Keratinocyte (primary cell): ENCODE data around the gene GPC3. TPM values are rescaled to one million over a fixed set of nuclear protein-coding genes. Genes with fewer than 3 reads are reported as not detected.
A peak's percentile ranks its signal among the peaks of the same experiment; 100 is the strongest.

ENCODE experiments used
- DNase-seq: peaks from one replicate; pipeline ENCODE4 v3.0.0-alpha.2; 2011; ENCODE audit warnings: low read depth, missing footprints, low spot score
- FAIRE-seq: peaks from 2 replicates; lab custom pipeline; 2011; peaks lifted over from hg19 to GRCh38; lab: Jason Lieb, UNC
- H2AFZ ChIP-seq: 2 replicates; pipeline ENCODE4 v1.6.0; 2012; ENCODE audit warnings: low read length, control low read depth, inconsistent platforms; ENCODE audit not compliant: control insufficient read depth
- H3K27ac ChIP-seq: 2 replicates; pipeline ENCODE4 v1.5.1; 2011; ENCODE audit warnings: low read length; ENCODE audit not compliant: control insufficient read depth, insufficient read depth
- H3K27me3 ChIP-seq: 3 replicates; pipeline ENCODE4 v1.6.0; 2011; ENCODE audit warnings: low read length; ENCODE audit not compliant: control insufficient read depth, insufficient read depth; ENCODE audit errors: extremely low read depth
- H3K36me3 ChIP-seq, 2 experiments: 2 replicates in 1 of 2; 3 replicates in 1 of 2; pipeline ENCODE4 v1.5.1; 2011; ENCODE audit warnings: low read length in 2 of 2, mild to moderate bottlenecking in 1 of 2; ENCODE audit not compliant: control insufficient read depth in 2 of 2, insufficient read depth in 2 of 2; ENCODE audit errors: extremely low read depth in 1 of 2
- H3K4me1 ChIP-seq: 3 replicates; pipeline ENCODE4 v1.5.1; 2011; ENCODE audit warnings: low read length; ENCODE audit not compliant: control insufficient read depth, insufficient read depth; ENCODE audit errors: extremely low read depth
- H3K4me2 ChIP-seq: 3 replicates; pipeline ENCODE4 v1.6.0; 2011; ENCODE audit warnings: low read depth, low read length; ENCODE audit not compliant: control insufficient read depth, insufficient read depth; ENCODE audit errors: extremely low read depth
- H3K4me3 ChIP-seq, 3 experiments: fragments of 200-600 bp in 1 of 3; sonication (generic) in 1 of 3; 2 replicates in 2 of 3; 3 replicates in 1 of 3; pipeline ENCODE4 v1.5.1; 2011 to 2016; ENCODE audit warnings: low read length in 3 of 3, mild to moderate bottlenecking in 3 of 3, control low read depth in 2 of 3, inconsistent platforms in 1 of 3, low read depth in 1 of 3, mixed read lengths in 1 of 3, mixed run types in 1 of 3, moderate library complexity in 1 of 3; ENCODE audit not compliant: control insufficient read depth in 2 of 3, insufficient read depth in 2 of 3; ENCODE audit errors: extremely low read depth in 1 of 3
- H3K79me2 ChIP-seq: 2 replicates; pipeline ENCODE4 v1.6.0; 2012; ENCODE audit warnings: low read length; ENCODE audit not compliant: control insufficient read depth, insufficient read depth
- H3K9ac ChIP-seq: 3 replicates; pipeline ENCODE4 v1.6.0; 2011; ENCODE audit warnings: low read length; ENCODE audit not compliant: control insufficient read depth, insufficient read depth; ENCODE audit errors: extremely low read depth
- H3K9me1 ChIP-seq: 3 replicates; pipeline ENCODE4 v1.6.0; 2011; ENCODE audit warnings: low read length; ENCODE audit not compliant: control insufficient read depth, insufficient read depth; ENCODE audit errors: extremely low read depth
- H3K9me3 ChIP-seq: 2 replicates; pipeline ENCODE4 v1.5.1; 2012; ENCODE audit warnings: low read depth, low read length; ENCODE audit not compliant: control insufficient read depth
- H4K20me1 ChIP-seq: 3 replicates; pipeline ENCODE4 v1.6.0; 2011; ENCODE audit warnings: low read length; ENCODE audit not compliant: control insufficient read depth, insufficient read depth; ENCODE audit errors: extremely low read depth
- CTCF ChIP-seq, 3 experiments: IDR thresholded peaks in 1 of 3; conservative IDR thresholded peaks in 1 of 3; optimal IDR thresholded peaks in 1 of 3; 2 replicates in 2 of 3; 3 replicates in 1 of 3; pipeline versions ENCODE3 to v1.5.1; 2011; ENCODE audit warnings: low read length in 3 of 3, mild to moderate bottlenecking in 3 of 3, moderate library complexity in 2 of 3, control low read depth in 1 of 3, inconsistent platforms in 1 of 3; ENCODE audit not compliant: insufficient read depth in 2 of 3; ENCODE audit errors: extremely low read depth in 1 of 3
- EZH2 ChIP-seq: IDR thresholded peaks from one replicate; pipeline ENCODE4 v1.6.1; 2012; ENCODE audit warnings: inconsistent platforms, mild to moderate bottlenecking, low read length, moderate library complexity
- dilution Hi-C: fragments of 300-500 bp; cut with MboI; formaldehyde crosslinking; loops from one replicate; pipeline ENCODE4 v1.7.0; 2020; ENCODE audit warnings: low sequenced_read_pairs; ENCODE audit not compliant: extremely low pct_ligation_motif_present
- polyA plus RNA-seq, 5 experiments: library from polyadenylated mRNA; depleted of rRNA in 3 of 5; stranded (reverse) in 3 of 5; stranded (forward) in 1 of 5; unstranded in 1 of 5; fragments of >200 nt; gene quantifications; 1 replicate in 1 of 5; 2 replicates in 3 of 5; 3 replicates in 1 of 5; pipeline versions ENCODE4 v1.2.1 to v1.2.3, GENCODE V29; 2011 to 2012; ENCODE audit warnings: missing spikeins in 2 of 5, low read depth in 1 of 5, low replicate concordance in 1 of 5

Gene GPC3
- polyA plus RNA-seq, 1 donor (not counting 4 experiments of a cell fraction or from before 2014, with no cell fraction given), result 0.03 TPM

- Histone ChIP-seq H3K79me2 (no peaks in the 10 kb centered on the region), H3K4me3 (no peak overlapping the region), H3K9me1 (no peaks in the 10 kb centered on the region), H3K27me3 (no peaks in the 10 kb centered on the region), H3K4me2 (peak overlapping the region; percentile 57), H3K27ac (peak overlapping the region; percentile 70), H3K9ac (peak overlapping the region; percentile 13), H3K4me1 (peaks cover 12% of the 10 kb centered on the region), H4K20me1 (no peaks in the 10 kb centered on the region), H3K36me3 (no peaks in the 10 kb centered on the region), H2AFZ (peak overlapping the region; percentile 58), H3K9me3 (no peaks in the 10 kb centered on the region)
- TF ChIP-seq EZH2 (no peak), CTCF (optimal IDR thresholded peaks at IDR 0.05 in 1 of 3, IDR thresholded peaks at IDR 0.05 in 1 of 3, conservative IDR thresholded peaks at IDR 0.05 in 1 of 3; ENCODE audit: extremely low read depth in 1 of 3, insufficient read depth in 2 of 3, low read length in 3 of 3) (no peak)
- dilution Hi-C loops, result no loop called here
- DNase-seq, result no peak
- FAIRE-seq, result no peak
Observed at GRCh38 chrX:134002921-134003615, 17.7 kb upstream of the GPC3 start.

- Histone ChIP-seq H3K27ac (no peak overlapping the region), H3K9me3 (no peaks in the 10 kb centered on the region), H3K4me1 (peaks cover 12% of the 10 kb centered on the region), H3K9ac (no peak overlapping the region), H4K20me1 (no peaks in the 10 kb centered on the region), H3K79me2 (no peaks in the 10 kb centered on the region), H3K4me2 (no peak overlapping the region), H2AFZ (no peak overlapping the region), H3K36me3 (no peaks in the 10 kb centered on the region), H3K4me3 (no peak overlapping the region), H3K27me3 (no peaks in the 10 kb centered on the region), H3K9me1 (no peaks in the 10 kb centered on the region)
- no peak for DNase-seq
- FAIRE-seq, result no peak
- TF ChIP-seq CTCF (optimal IDR thresholded peaks at IDR 0.05 in 1 of 3, IDR thresholded peaks at IDR 0.05 in 1 of 3, conservative IDR thresholded peaks at IDR 0.05 in 1 of 3; ENCODE audit: extremely low read depth in 1 of 3, insufficient read depth in 2 of 3, low read length in 3 of 3) (no peak), EZH2 (no peak)
- dilution Hi-C loops, result no loop called here
Observed at GRCh38 chrX:134000260-134001245, 15.2 kb upstream of the GPC3 start.
